Skeletal muscle cell (primary cell): Measurements from ENCODE around the gene CLEC18B.
"Not testable (repeated sequence)": the region's sequence is repeated elsewhere in the genome, so short reads cannot be mapped to it uniquely, and the experiment has no call there.

Source experiments
- DNase-seq: peaks from one replicate; pipeline ENCODE4 v3.0.0-alpha.2; 2010; ENCODE audit warnings: low read depth
- H3K4me3 ChIP-seq: 2 replicates; pipeline ENCODE4 v1.5.1; 2011; ENCODE audit warnings: low read depth, mild to moderate bottlenecking, control low read depth, low read length, moderate library complexity

CLEC18B gene

GRCh38 chr16:74368002-74368911 is 53.0 kb downstream of the CLEC18B start:
- H3K4me3 ChIP-seq, result peak overlapping the region; percentile 77
- DNase-seq, result peak; percentile 76

- not testable (repeated sequence) for DNase-seq
- H3K4me3 ChIP-seq, result peak overlapping the region; percentile 77
These were observed 53.7 kb downstream of the CLEC18B start for GRCh38 chr16:74367469-74368001.

GRCh38 chr16:74361646-74362610 is 59.4 kb downstream of the CLEC18B start:
- DNase-seq, result not testable (repeated sequence)

More at GRCh38 chr16:74361646-74362610, 59.4 kb downstream of the CLEC18B start:
- not testable (repeated sequence) for H3K4me3 ChIP-seq
